Measurements from ENCODE around the gene IGFBP1.

IGFBP1 gene

DNA sequence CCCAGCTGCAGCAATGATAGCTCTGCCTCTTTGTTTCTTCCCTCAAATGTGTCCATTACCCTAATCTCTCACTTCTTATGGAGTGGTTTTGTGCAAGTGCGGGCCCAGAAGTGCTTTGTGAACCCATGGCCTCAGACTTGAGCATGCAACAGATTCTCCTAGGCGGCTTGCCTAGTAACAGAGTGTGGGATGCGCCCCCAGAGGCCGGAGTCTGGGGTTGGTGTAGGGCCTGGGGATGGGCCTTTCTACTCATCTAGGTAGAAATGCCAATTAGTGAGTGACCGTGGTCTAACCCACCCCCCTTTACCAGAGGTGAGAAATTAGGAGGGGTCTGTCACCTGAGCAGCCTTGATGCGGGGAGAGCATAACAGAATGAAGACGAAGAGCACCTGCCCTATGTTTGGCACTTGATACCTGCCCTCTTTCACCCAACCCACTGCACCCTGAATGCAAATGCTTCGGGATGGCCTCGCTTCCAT lies 7.0 kb upstream of the IGFBP1 start:
- DNase-seq (ENCODE audit: low read depth in 2 of 2), result no peak

DNA sequence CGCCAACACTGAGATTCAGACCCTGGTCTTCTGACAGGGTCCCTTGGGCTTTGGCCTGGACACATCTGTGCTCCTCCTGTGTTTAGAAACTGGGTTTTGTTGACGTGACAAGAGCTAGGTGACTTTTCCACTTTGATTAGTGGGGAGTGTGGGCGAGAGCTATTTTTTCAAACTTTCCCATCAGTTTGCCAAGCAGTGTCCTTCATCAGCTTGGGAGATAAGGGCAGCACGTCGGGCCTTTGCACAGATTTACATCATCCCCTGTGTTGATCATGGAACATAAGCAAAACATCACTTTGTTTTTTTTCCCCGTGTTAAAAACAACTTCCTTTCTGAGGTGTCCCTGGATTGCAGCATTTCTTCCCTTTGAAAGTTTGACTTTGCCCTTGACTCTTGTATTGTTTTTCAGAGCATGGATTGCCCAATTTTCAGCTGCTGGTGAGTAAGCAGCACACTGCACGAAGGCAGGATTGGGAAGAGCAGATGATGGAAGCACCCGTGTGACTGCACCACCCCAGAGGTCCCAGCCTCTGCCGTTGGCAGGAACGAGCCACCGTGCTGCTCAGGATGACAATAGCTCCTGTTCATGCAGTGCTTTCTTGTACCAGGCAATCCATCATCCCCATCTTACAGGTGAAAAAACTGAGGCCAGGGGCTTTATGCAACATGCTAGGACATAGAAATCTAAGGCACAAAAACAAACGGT lies 6.4 kb upstream of the IGFBP1 start:
- DNase-seq (ENCODE audit: low read depth in 2 of 2), result peak in 1 of 2 experiments; percentile 14

DNA sequence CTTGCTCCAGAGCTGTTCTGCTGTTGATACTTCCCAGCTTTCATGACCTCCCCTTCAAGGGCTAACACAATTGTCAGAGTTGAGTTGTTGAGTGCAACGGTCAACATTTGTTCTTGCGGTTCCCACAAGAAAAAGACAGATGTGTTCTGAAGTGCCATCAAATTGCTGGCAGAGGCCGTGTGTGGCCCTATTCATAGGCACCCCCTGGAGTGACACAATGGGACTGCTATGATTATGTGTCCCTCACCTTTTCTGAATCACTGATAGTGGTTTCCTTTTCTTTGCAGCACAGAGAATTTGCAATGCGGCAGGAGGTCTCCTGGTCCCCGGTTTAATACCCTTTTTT lies 5.8 kb upstream of the IGFBP1 start:
- DNase-seq (ENCODE audit: low read depth in 2 of 2), result no peak

DNA sequence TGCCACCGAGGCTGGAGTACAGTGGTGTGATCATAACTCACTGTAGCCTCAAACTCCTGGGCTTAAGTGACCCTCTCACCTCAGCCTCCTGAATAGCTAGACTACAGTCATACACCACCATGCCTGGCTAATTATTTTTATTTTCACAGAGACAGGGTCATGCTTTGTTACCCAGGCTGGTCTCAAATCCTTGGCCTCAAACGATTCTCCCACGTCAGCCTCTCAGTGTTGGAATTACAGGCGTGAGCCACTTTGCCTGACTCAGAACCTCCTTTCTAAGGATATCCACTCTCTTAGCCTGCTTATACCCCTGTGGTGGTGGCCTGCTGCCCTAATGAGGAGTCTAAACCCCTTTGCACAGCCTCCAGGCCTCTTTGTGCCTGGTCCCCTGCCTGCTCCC lies 4.2 kb upstream of the IGFBP1 start:
- DNase-seq (ENCODE audit: low read depth in 2 of 2), result no peak

DNA sequence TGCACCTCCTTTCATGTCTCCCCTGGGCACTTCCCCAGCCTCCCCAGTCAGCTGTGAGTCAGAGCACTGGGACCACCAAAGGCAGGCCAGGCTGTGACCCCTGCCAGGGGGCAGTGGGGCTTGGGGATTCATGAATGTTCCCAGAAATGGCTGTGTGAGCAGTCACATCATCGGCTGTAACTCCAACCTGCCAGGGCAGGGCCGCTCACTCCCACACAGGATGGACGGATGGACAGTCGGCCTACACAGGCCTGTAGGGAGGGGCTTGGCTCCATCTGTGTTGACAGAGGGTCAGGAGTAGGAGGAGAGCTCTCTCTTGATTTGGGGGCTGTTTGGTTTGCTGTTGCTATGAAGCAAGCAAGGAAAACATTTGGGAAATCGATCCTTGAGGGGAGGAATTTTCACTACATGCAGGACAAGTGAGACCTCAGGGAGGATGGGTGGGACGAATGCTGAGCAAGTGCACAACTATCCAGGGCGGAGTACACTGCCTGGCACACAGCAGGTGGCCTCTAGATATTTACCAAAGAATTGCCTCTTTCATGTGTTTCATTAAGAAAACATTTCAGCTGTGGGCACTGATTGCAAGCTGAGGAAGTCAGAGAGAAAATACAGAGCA lies 2.9 kb upstream of the IGFBP1 start:
- no peak for DNase-seq (ENCODE audit: low read depth in 2 of 2)

DNA sequence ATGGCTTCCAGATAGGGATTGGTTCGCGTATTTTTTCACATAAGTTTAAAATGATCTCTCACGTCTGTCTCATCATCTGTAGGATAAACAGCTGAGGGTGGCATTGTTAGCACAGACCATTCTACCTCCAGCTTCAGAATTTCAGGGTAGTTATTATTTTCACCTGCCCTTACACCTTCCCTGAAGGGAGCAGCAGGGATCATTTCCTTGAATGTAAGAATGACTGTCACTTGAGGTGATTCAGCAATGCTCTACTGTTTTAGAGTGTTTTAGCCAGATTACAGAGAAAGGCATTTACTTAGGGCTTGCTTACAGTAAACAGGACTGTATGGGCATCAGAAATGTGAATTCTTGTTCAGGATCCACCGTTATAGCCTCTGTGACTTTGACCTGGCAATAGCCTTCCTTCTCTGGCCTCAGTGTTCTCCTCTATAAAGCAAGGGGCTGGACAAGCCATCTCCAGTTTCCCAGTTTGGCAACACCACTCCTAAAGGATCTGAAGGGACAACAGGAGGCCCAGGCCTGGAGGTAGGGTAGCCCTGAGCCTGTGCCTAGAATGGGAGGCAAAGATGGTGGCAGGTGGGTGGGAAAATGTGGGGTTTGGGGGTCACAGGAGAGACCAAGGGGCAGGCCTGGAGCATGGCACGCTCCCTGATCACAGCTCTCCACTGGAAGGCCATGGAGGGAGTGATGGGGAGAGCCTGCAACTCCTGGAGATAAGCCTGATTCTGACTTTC lies 1.2 kb upstream of the IGFBP1 start:
- DNase-seq (ENCODE audit: low read depth in 2 of 2), result no peak

DNA sequence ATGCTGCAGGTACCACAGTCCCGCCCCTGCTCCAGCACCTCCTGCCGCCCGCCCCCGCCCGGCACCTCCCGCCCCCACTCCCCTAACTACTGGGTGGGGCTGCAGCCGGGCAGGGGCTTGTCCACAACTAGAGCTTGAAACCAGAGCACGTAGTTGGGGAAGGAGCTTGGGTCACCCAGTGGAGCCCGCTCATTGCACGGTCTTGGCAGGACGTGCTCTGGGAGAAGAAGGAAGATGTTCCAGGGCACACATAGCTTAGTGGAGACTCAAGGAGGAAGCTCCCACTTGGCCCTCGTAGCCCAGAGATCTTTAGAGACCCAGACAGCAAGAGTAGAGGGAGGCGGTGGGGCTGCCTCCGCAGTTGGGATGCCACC lies 692 bp downstream of the IGFBP1 start:
- DNase-seq (ENCODE audit: low read depth in 2 of 2), result no peak

DNA sequence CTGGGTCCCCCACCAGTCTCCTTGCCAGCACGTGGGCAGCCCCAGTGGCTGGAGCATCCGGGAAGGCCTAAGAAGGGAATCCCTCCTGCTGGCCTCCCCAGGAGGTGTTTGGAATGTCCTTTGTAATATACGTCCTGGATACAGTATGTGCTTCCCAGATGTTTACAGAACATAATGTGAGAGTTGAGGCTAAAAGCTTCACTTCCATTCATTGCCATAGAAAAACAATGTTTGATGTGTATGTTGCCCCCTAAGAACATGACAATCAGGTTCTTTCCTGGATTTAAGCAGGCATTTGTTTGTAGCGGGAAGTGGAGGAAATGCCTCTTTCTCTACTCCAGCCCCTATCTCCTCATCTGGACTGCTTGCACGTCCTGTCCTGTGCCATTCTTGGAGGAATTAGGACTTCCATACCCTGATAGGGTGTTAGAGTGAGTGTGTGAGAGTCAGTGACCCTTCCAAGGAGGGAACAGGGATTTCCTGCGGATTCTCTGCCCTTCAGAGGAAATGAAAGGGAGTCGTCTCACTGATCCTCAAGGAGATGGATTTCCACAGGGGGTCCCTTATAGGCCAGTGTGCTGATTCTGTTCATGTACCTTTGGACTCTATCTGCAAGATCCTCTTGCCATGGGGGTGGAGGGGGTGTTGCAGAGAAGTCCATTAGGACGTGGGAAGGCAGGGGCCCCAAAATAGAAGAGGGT lies 1.2 kb downstream of the IGFBP1 start:
- no peak for DNase-seq (ENCODE audit: low read depth in 2 of 2)

DNA sequence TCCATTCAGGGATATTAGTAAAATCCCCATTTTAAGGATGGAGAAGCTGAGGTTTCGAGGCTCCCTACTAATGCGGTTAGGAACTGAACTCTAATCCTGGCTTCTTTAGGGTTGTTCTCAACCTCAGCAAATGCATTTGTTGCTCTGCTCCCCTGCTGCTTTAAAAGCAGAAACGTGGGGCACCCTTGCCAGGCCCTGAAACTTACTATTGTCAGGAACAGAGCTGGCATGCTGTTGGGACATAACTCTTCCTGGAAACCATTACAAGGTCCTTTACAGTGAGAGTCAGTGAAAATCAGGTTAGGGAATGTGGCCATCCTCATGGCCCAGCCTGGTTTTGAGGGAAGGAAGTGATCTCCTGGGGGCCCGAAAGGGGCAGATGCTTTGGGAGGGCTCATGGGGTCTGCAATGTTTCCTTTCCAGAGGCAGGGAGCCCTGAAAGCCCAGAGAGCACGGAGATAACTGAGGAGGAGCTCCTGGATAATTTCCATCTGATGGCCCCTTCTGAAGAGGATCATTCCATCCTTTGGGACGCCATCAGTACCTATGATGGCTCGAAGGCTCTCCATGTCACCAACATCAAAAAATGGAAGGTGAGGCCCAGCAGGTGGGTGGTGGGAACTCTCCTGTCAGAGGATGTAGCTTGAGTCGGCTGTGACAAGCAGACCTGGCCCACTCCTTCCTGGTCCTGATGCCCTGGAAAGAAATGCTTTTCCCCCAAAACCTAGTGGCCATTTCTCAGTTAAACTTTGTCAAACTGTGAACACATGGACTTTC lies 2.0 kb downstream of the IGFBP1 start:
- no peak for DNase-seq (ENCODE audit: low read depth in 2 of 2)

DNA sequence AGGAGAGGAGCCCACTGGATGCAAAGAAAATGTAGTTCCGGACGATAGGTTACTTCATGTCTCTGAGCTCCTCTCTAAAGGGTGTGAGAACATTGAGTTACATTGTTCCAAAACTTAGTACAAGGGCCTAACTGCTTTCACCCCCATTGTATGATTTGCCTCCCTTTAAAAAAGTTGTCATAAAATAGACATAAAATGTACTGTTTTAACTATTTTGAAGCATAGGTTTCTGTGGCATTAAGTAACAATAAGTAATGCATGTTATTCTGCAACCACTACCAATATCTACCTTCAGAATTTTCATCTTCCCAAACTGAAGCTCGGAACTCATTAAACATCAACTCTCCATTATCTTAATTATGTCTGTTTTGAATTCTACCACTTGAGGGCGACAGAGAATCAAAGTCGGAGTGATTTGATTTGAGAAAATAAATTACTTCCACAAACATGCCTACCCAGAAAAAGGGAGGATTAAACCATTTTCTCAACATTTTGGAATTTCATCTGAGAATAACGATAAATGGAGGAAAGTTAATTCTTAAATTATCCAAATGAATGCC lies 2.7 kb downstream of the IGFBP1 start:
- peak; percentile 39 to 45 for DNase-seq (ENCODE audit: low read depth in 2 of 2)

DNA sequence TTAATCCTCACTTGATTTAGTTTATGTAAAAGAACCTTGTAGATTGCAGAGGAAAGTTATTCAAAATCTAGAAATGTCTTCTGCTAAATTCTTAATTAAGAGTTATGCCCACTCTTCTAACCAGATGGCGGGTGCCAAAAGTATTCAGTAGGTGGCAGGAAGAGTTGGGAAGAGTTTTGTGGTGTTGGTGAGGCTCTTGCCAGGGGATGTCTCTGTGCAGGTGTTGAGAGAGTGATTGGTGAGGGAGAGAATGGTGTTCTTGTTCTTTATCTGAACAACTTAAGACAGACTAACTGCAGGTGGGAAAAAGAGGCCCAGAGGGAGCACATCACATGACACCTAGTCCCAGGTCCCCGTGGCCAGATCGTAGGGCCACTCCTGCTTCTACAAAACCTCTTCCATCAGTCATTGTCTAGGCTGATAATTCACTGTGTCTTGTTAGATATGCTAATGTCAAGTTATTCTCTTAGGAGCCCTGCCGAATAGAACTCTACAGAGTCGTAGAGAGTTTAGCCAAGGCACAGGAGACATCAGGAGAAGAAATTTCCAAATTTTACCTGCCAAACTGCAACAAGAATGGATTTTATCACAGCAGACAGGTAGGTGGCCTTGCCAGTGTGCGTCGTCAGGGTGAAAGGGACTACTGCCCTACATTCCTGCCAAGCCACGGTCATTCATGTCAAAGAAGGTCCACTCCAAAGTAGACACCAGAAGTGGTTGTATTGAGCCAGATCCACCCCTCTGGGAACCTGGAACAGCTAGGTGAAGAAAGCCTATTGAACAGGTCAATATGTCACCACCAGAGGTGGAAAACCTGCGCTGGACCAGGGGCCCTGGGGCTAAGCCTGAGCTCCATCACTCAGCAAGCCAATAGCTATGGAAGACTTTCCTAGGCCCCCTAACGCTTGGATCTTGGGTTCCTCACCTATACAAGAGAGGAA lies 3.4 kb downstream of the IGFBP1 start:
- DNase-seq (ENCODE audit: low read depth in 2 of 2), result no peak

DNA sequence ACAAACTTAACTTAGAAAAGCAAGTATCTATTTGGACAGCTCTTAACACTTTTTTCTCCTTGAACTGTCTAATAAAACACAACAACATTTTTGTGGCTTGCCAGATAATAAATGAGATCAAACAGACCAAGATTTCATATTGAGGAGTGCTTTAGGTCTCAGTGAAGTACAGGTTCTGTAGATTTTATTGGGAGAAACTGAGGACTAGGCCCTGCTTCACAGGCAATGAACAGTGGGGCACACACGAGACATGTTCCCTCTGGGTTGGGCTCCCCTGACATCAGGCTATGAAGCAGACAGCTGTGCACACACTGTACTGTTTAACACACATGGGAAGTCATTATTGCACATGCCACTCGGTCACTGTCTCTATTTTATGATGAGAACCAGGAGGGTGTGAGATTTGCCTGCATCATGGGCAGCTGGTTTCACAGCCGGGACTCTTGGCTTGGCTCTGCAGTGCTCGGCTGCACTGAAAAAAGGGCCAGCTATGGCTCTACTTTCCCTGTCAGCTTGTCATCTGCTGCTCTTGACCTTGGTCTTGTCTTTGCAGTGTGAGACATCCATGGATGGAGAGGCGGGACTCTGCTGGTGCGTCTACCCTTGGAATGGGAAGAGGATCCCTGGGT lies 4.2 kb downstream of the IGFBP1 start:
- no peak for DNase-seq (ENCODE audit: low read depth in 2 of 2)

DNA sequence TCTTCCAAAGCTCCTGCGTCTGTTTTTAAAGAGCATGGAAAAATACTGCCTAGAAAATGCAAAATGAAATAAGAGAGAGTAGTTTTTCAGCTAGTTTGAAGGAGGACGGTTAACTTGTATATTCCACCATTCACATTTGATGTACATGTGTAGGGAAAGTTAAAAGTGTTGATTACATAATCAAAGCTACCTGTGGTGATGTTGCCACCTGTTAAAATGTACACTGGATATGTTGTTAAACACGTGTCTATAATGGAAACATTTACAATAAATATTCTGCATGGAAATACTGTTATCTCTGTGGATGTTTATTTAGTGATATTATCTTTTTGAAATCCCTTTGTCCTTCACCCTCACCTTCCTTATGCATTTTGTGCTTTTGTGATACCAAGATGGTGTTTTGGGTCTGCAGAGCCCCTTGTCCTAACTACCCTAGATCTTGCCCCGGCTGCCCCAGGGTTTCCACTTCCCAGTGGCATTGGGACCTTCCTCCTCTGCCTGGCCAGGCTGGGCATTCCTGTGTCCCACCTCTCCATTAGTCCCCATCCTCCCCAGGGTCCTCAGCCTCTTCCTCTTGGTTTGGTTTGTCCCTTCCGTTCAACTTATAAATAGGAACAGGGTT lies 5.2 kb downstream of the IGFBP1 start:
- DNase-seq (ENCODE audit: low read depth in 2 of 2), result no peak

DNA sequence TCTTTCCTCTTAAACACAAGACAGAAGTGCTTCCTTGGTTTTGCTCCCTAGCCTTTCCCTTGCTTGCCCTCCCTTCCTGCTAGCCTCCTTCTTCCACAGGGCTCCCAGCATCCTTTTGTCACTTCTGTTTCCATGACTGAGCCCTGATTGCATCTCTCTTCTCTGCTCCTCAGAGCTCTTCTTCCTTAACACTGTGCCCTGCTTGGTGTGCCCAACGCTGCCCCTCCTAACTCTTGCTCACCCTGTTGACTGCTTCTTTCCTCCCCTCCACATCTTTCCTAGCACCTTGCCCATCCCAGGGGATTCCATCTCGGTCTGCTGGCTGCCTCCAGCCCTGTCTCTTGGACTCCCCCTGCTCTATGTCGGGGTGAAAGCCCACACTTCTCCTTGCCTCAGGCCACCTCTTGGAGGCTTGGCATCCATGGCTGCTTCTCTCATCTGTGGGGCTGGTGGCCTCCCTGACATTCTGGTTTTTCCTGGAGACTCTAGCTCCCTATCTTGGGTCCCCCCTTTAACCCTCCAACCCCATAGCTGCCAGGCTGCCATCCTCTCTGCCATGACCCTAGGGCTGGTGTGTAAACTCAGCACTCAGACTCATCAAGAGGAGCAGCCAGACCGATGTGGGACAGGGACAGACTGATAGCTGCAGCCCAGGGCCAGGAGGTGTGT lies 5.8 kb downstream of the IGFBP1 start:
- DNase-seq (ENCODE audit: low read depth in 2 of 2), result no peak

DNA sequence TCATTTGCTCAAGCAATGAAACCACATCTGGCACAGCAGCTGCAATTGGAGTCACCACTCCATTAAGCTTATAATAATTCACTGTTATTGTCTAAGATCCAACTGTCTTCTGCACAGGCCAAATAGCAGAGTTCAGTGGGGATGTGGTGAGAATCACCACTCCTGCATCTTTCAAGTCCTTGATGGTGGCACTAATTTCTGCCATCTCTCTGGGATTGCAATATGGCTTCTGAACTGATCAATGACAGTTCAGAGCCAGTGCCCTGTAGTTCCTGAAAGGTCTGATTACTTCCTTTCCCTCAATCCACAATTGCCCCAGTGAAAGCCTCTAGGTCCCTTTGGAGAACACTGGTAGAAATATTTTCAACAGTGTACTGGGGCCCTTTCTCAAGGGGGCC lies 6.4 kb downstream of the IGFBP1 start:
- DNase-seq (ENCODE audit: low read depth in 2 of 2), result no peak

DNA sequence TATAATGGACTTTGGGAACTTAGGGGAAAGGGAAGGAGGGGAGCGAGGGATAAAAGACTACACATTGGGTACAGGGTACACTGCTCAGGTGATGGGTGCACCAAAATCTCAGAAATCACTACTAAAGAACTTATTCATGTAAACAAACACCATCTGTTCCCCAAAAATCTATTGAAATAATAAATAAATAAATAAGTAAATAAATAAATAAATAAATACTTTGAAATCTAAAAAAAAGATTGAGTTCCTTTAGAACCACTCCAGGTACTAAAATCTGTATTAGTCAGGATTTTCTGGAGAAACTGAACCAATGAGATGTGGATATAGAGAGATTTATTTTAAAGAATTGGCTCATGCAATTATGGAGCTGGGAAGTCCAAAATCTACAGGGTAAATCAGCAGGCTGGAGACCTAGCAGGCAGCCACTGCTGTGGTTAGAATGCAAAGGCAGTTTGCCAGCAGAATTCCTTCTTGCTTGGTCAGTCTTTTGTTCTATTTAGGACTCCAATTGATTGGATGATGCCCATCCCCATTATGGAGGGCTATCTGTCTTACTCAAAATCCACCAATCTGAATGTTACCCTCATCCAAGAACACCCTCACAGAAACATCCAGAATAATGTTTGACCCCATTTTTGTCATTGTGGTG lies 8.9 kb downstream of the IGFBP1 start:
- DNase-seq (ENCODE audit: low read depth in 2 of 2), result peak; percentile 70 to 73

DNA sequence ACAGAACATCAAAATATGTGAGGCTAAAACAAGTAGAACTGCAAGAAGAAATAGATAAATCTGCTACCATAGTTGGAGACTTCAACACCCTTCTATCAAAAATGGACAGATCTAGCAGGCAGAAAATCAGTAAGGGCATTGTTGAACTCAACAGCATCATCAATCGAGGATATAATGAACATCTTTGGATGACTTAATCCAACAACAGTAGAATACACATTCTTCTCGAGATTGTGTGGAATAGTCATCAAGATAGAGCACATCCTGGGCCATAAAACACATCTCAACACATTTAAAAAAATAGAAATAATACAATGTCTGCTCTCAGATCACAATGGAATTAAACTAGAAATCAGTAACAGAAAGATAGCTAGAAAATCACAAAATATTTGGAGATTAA lies 9.9 kb downstream of the IGFBP1 start:
- peak; percentile 45 to 57 for DNase-seq (ENCODE audit: low read depth in 2 of 2)

DNA sequence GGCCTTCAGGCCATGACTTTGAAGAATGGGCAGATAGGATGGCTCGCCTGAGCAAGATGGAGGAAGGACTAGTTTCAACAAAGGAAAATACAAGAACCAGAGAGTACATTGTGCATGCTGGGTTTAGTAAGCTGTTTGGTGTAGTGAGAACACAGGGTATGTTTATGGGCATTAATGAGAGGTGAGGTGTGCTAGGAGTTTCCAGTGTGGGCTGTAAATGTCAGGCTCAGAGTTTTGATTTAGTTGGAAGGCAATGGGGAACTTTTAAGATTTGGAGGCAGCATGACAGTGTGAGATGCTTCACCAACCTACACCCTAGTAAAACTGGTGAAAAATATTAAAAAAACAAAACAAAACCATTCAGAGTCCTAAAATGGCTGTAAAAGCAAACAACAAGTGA lies 13.3 kb downstream of the IGFBP1 start:
- DNase-seq (ENCODE audit: low read depth in 2 of 2), result no peak
